A549 (cell line): ENCODE results near the gene MAGIX. TPM values are rescaled to one million over a fixed set of nuclear protein-coding genes. Genes with fewer than 3 reads are reported as not detected.
"Not testable (repeated sequence)": the region's sequence is repeated elsewhere in the genome, so short reads cannot be mapped to it uniquely, and the experiment has no call there.

ENCODE experiments used
- ATAC-seq, 2 experiments: fragments of 200-7000 bp in 1 of 2; fragments of >200 bp in 1 of 2; cut with Nextera tagmentation in 1 of 2; cut with Tn5 transposase in 1 of 2; 3 replicates each; pipeline versions ENCODE4 v1.8.0 to v1.9.1; 2018 to 2020; ENCODE audit warnings: mild to moderate bottlenecking in 1 of 2, moderate library complexity in 1 of 2
- CTCF ChIA-PET: fragments of 300-600 bp; sonication (Branson Sonifier 250); formaldehyde crosslinking; extraction: SDS; loops from one replicate; lab custom pipeline; 2021; ENCODE audit warnings: antibody characterized with exemption, inconsistent platforms; lab: Yijun Ruan, JAX
- POLR2A ChIA-PET: fragments of 350-600 bp; formaldehyde crosslinking; extraction: SDS; loops from one replicate; lab custom pipeline; 2021; ENCODE audit warnings: antibody characterized with exemption, inconsistent platforms; lab: Yijun Ruan, JAX
- DNase-seq, 2 experiments: peaks; one replicate each; pipeline versions ENCODE4 v3.0.0 to v3.0.0-alpha.2; 2011 to 2016; ENCODE audit warnings: low read depth in 1 of 2, low spot score in 1 of 2
- FAIRE-seq: peaks from 2 replicates; lab custom pipeline; 2011; peaks lifted over from hg19 to GRCh38; lab: Jason Lieb, UNC
- H3K27ac ChIP-seq, 2 experiments: fragments of >200 bp; sonication (Bioruptor Twin); formaldehyde crosslinking; 3 replicates each; pipeline ENCODE4 v1.5.1; 2016 to 2017
- H3K4me1 ChIP-seq: fragments of >200 bp; sonication (Bioruptor Twin); formaldehyde crosslinking; 3 replicates; pipeline ENCODE4 v1.6.1; 2016
- H3K4me2 ChIP-seq: fragments of >200 bp; sonication (Bioruptor Twin); formaldehyde crosslinking; 3 replicates; pipeline ENCODE4 v1.6.1; 2016
- H3K4me3 ChIP-seq: fragments of >200 bp; sonication (Bioruptor Twin); formaldehyde crosslinking; 3 replicates; pipeline ENCODE4 v1.5.1; 2016
- H3K9me3 ChIP-seq: fragments of >200 bp; sonication (Bioruptor Twin); formaldehyde crosslinking; 3 replicates; pipeline ENCODE4 v1.6.1; 2016
- CBX2 ChIP-seq: fragments of 200-600 bp; sonication (generic); IDR thresholded peaks from 2 replicates; pipeline ENCODE4 v1.6.1; 2016; ENCODE audit warnings: low read depth, mild to moderate bottlenecking, borderline replicate concordance
- CBX8 ChIP-seq: fragments of 200-600 bp; sonication (generic); IDR thresholded peaks from 2 replicates; pipeline ENCODE4 v1.6.1; 2016
- CEBPB ChIP-seq, 2 experiments: fragments of >200 bp in 1 of 2; sonication (Bioruptor Twin) in 1 of 2; formaldehyde crosslinking in 1 of 2; IDR thresholded peaks; 2 replicates each; pipeline ENCODE4 v1.6.1; 2012 to 2016
- E2F6 ChIP-seq: IDR thresholded peaks from 2 replicates; pipeline ENCODE4 v1.6.1; 2012; ENCODE audit warnings: low read depth, borderline replicate concordance
- EHF ChIP-seq: fragments of 250-450 bp; sonication (Bioruptor Pico); IDR thresholded peaks from 2 replicates; pipeline ENCODE4 v1.5.0; 2020; ENCODE audit warnings: mild to moderate bottlenecking
- EHMT2 ChIP-seq: fragments of 200-600 bp; sonication (generic); IDR thresholded peaks from 2 replicates; pipeline ENCODE4 v1.6.1; 2016; ENCODE audit warnings: antibody characterized with exemption, low read depth, mild to moderate bottlenecking, moderate library complexity
- FOSL2 ChIP-seq, 2 experiments: fragments of 450-650 bp in 1 of 2; fragments of >200 bp in 1 of 2; sonication (Bioruptor Twin) in 1 of 2; formaldehyde crosslinking; IDR thresholded peaks; 2 replicates each; pipeline versions ENCODE4 v1.5.0 to v1.6.1; 2016 to 2020; ENCODE audit warnings: mild to moderate bottlenecking in 1 of 2, moderate library complexity in 1 of 2
- GATA3 ChIP-seq: IDR thresholded peaks from 2 replicates; pipeline ENCODE4 v1.6.1; 2012; ENCODE audit warnings: borderline replicate concordance
- HDAC2 ChIP-seq: fragments of 200-600 bp; sonication (generic); IDR thresholded peaks from 2 replicates; pipeline ENCODE4 v1.6.1; 2016
- HMGXB4 ChIP-seq: fragments of 250-450 bp; sonication (Bioruptor Pico); IDR thresholded peaks from 2 replicates; pipeline ENCODE4 v1.5.0; 2021; ENCODE audit warnings: mild to moderate bottlenecking, moderate library complexity, borderline replicate concordance
- KDM1A ChIP-seq: fragments of 200-600 bp; sonication (generic); IDR thresholded peaks from 2 replicates; pipeline ENCODE4 v1.6.1; 2016; ENCODE audit warnings: low read depth, mild to moderate bottlenecking
- MAFK ChIP-seq: fragments of 450-650 bp; IDR thresholded peaks from 2 replicates; pipeline ENCODE4 v1.6.1; 2014; ENCODE audit not compliant: partially characterized antibody
- NFE2L2 ChIP-seq: fragments of 150-350 bp; conservative IDR thresholded peaks from 2 replicates; pipeline ENCODE4 v1.6.1; 2014; ENCODE audit warnings: low read length
- NPAS2 ChIP-seq: fragments of 250-450 bp; sonication (Bioruptor Pico); IDR thresholded peaks from 2 replicates; pipeline ENCODE4 v1.8.0; 2022; ENCODE audit warnings: mild to moderate bottlenecking, moderate library complexity, borderline replicate concordance
- RAD21 ChIP-seq, 2 experiments: fragments of >200 bp in 1 of 2; sonication (Bioruptor Twin) in 1 of 2; formaldehyde crosslinking in 1 of 2; IDR thresholded peaks in 1 of 2; conservative IDR thresholded peaks in 1 of 2; 2 replicates in 1 of 2; 3 replicates in 1 of 2; pipeline ENCODE4 v1.6.1; 2012 to 2018; ENCODE audit warnings: inconsistent platforms in 1 of 2
- RCOR1 ChIP-seq: fragments of 150-350 bp; IDR thresholded peaks from 2 replicates; pipeline ENCODE4 v1.6.1; 2014; ENCODE audit warnings: antibody characterized with exemption, low read length, low read depth
- REST ChIP-seq: fragments of 200-600 bp; sonication (generic); IDR thresholded peaks from 2 replicates; pipeline ENCODE4 v1.6.1; 2016; ENCODE audit warnings: antibody characterized with exemption, mild to moderate bottlenecking, moderate library complexity
- RFX5 ChIP-seq: fragments of 450-650 bp; IDR thresholded peaks from 2 replicates; pipeline ENCODE4 v1.7.1; 2014; ENCODE audit warnings: antibody characterized with exemption, mild to moderate bottlenecking, moderate library complexity
- RNF2 ChIP-seq: fragments of 200-600 bp; sonication (generic); IDR thresholded peaks from 2 replicates; pipeline ENCODE4 v1.6.1; 2016; ENCODE audit warnings: low read depth, mild to moderate bottlenecking, antibody characterized with exemption, moderate library complexity, borderline replicate concordance
- SREBF2 ChIP-seq: fragments of 450-650 bp; IDR thresholded peaks from 2 replicates; pipeline ENCODE4 v1.6.1; 2014; ENCODE audit warnings: mild to moderate bottlenecking, moderate library complexity
- TP53 ChIP-seq: fragments of 250-450 bp; sonication (Bioruptor Pico); IDR thresholded peaks from 2 replicates; pipeline ENCODE4 v1.5.0; 2021; ENCODE audit warnings: mild to moderate bottlenecking, moderate library complexity
- USF2 ChIP-seq: fragments of 450-650 bp; IDR thresholded peaks from 2 replicates; pipeline ENCODE4 v1.6.1; 2014; ENCODE audit warnings: antibody characterized with exemption
- ZC3H11A ChIP-seq: fragments of 450-650 bp; IDR thresholded peaks from 2 replicates; pipeline ENCODE4 v1.6.1; 2014; ENCODE audit warnings: antibody characterized with exemption, mild to moderate bottlenecking
- ZNF302 ChIP-seq: fragments of 250-450 bp; sonication (Bioruptor Pico); IDR thresholded peaks from 2 replicates; pipeline ENCODE4 v1.9.0; 2021; ENCODE audit warnings: inconsistent platforms, mild to moderate bottlenecking, moderate library complexity
- WGBS: methylation state at CpG from one replicate; pipeline ENCODE4 v1.1.6; 2017; ENCODE audit errors: missing lambda C conversion rate; 5-methylcytosine and 5-hydroxymethylcytosine counted together
- polyA plus RNA-seq, 4 experiments: library from polyadenylated mRNA; depleted of rRNA in 3 of 4; stranded (reverse); fragments of >200 nt; fragmentation: RNase III in 1 of 4; extraction: RNeasy Plus Mini Kit Qiagen cat#74134 plus additional on column Dnase treatment in 1 of 4; gene quantifications; 2 replicates in 3 of 4; 3 replicates in 1 of 4; pipeline ENCODE4 v1.2.3, GENCODE V29; 2011 to 2017

The MAGIX gene
- polyA plus RNA-seq, 2 of the 4 experiments (the other 2 are of a cell fraction) = 1.1 to 2.2 TPM

DNA sequence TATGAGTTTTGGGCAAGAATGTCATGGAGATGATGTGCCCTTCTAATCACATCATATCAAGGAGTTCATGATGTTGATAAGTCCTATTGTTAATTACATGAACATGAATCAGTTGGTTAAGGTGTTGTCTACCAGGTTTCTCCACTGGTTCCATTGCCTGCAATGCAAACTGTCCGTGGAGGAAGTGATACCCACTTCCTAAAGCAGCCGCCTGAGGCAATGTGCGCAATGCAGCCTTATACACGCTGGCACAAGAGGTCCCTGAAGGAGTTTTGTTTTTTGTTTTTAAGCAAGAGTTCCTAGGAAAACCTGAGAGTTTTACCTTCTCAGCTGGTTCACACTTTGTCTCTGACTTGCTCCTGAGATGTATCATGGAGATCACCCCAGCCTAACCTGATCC, 33.1 kb upstream of the MAGIX start:
- Histone ChIP-seq H3K4me2 (no peak overlapping the region), H3K4me3 (no peak overlapping the region), H3K9me3 (no peaks in the 10 kb centered on the region), H3K4me1 (no peaks in the 10 kb centered on the region), H3K27ac (no peak overlapping the region)
- CTCF ChIA-PET = no interaction called here
- WGBS = 68% methylated on average over 4 of the region's 4 CpGs
- ATAC-seq (no peak), FAIRE-seq (no peak), DNase-seq (no peak)
- no peak for TF ChIP-seq CBX8
- no peak for TF ChIP-seq RNF2
- no peak for TF ChIP-seq CEBPB (IDR thresholded peaks at IDR 0.05)
- no peak for TF ChIP-seq SREBF2
- TF ChIP-seq FOSL2 (IDR thresholded peaks at IDR 0.05) = no peak
- TF ChIP-seq FOSL2 (CRISPR knock-in tag; IDR thresholded peaks at IDR 0.05) = no peak
- TF ChIP-seq RFX5 = no peak
- TF ChIP-seq RCOR1 = no peak
- POLR2A ChIA-PET = interaction anchor here (0.6 to 0.7 kb wide), 2 partner anchors 86 to 120 kb away, joined by 3 read pairs; no protein-coding TSS in a partner anchor

- 91% methylated on average over 7 of the region's 7 CpGs for WGBS
- peak; percentile 85 for TF ChIP-seq ZC3H11A
- not testable (repeated sequence) for H3K4me3 ChIP-seq, H3K4me2 ChIP-seq, DNase-seq, ATAC-seq, H3K9me3 ChIP-seq, H3K4me1 ChIP-seq, H3K27ac ChIP-seq, FAIRE-seq
- CTCF ChIA-PET = interaction anchor here (0.8 to 1.0 kb wide), 2 partner anchors 12 to 58 kb away, joined by 3 to 4 read pairs; no protein-coding TSS in a partner anchor
- POLR2A ChIA-PET = interaction anchor here (0.7 kb wide), 1 partner anchor 9 kb away, joined by 3 read pairs; no protein-coding TSS in a partner anchor
These were observed 30.3 kb upstream of the MAGIX start for GRCh38 chrX:49132275-49132674.

- no peak for DNase-seq
- WGBS = 83% methylated on average over 1 of the region's 1 CpG
- no peak for ATAC-seq
- Histone ChIP-seq H3K4me1 (peaks cover under 1% of the 10 kb centered on the region; the same call in 1 of the 3 replicates), H3K9me3 (no peaks in the 10 kb centered on the region), H3K4me2 (no peak overlapping the region), H3K4me3 (no peak overlapping the region), H3K27ac (no peak overlapping the region)
- FAIRE-seq = no peak
- no peak for TF ChIP-seq NFE2L2
- no peak for TF ChIP-seq HMGXB4 (CRISPR knock-in tag)
- TF ChIP-seq EHMT2 = no peak
- TF ChIP-seq TP53 = no peak
- no peak for TF ChIP-seq CBX2
- no peak for TF ChIP-seq ZNF302
- TF ChIP-seq NPAS2 (CRISPR knock-in tag) = no peak
- TF ChIP-seq REST = no peak
- no peak for TF ChIP-seq GATA3
- no peak for TF ChIP-seq MAFK
- no peak for TF ChIP-seq E2F6
- no peak for TF ChIP-seq RFX5
- TF ChIP-seq CEBPB (IDR thresholded peaks at IDR 0.05) = no peak
- no peak for TF ChIP-seq EHF
- TF ChIP-seq USF2 = no peak
- no peak for TF ChIP-seq RCOR1
- no peak for TF ChIP-seq KDM1A
- no peak for TF ChIP-seq RAD21 (conservative IDR thresholded peaks at IDR 0.05 in 1 of 2, IDR thresholded peaks at IDR 0.05 in 1 of 2)
- no peak for TF ChIP-seq HDAC2
- CTCF ChIA-PET = interaction anchor here (0.6 to 1.9 kb wide), 3 partner anchors 11 to 1751 kb away, joined by 3 to 4 read pairs (median 3); no protein-coding TSS in a partner anchor
- POLR2A ChIA-PET = no interaction called here
These were observed 28.8 kb upstream of the MAGIX start for GRCh38 chrX:49133759-49134158.
